ENCODE data around the gene CDAN1. TPM values are rescaled to one million over a fixed set of nuclear protein-coding genes. Genes with fewer than 3 reads are reported as not detected.

The CDAN1 gene
- total and polyA plus RNA-seq, 2 of the 8 experiments (the other 6 are each of a cell fraction or from before 2014, with no cell fraction given), result 4.5 to 18.6 TPM

- TF ChIP-seq CHD7 (IDR thresholded peaks at IDR 0.05; ENCODE audit: insufficient replicate concordance, low read length) (no peak), JUND (IDR thresholded peaks at IDR 0.05; ENCODE audit: low read length) (no peak), KDM4A (IDR thresholded peaks at IDR 0.05; ENCODE audit: low read depth, low read length, severe bottlenecking) (no peak), RXRA (IDR thresholded peaks at IDR 0.05; ENCODE audit: insufficient read depth, low read depth, low read length) (no peak), SP2 (IDR thresholded peaks at IDR 0.05; ENCODE audit: low read length) (no peak), ATF2 (IDR thresholded peaks at IDR 0.05; ENCODE audit: low read length) (no peak)
Measured at GRCh38 chr15:42692536-42692935, 44.4 kb downstream of the CDAN1 start (continued).
